Nephron (organoid): ENCODE measurements around the gene MX1.

Experiments
- H3K27ac Mint-ChIP-seq, 3 experiments: 2 replicates each; pipeline ENCODE4 v1.8.0; 2020; ENCODE audit warnings: mixed read lengths in 3 of 3, mild to moderate bottlenecking in 2 of 3, moderate library complexity in 1 of 3
- H3K27me3 Mint-ChIP-seq: 2 replicates; pipeline ENCODE4 v1.8.0; 2021; ENCODE audit warnings: low read depth, mild to moderate bottlenecking, moderate library complexity, mixed read lengths
- H3K36me3 Mint-ChIP-seq: 2 replicates; pipeline ENCODE4 v1.8.0; 2020; ENCODE audit warnings: low read depth, mixed read lengths
- H3K4me1 Mint-ChIP-seq: 2 replicates; pipeline ENCODE4 v1.8.0; 2020; ENCODE audit warnings: mixed read lengths
- H3K4me3 Mint-ChIP-seq, 3 experiments: 2 replicates each; pipeline ENCODE4 v1.8.0; 2020; ENCODE audit warnings: mild to moderate bottlenecking in 3 of 3, mixed read lengths in 3 of 3, moderate library complexity in 2 of 3
- H3K9me3 Mint-ChIP-seq: 2 replicates; pipeline ENCODE4 v1.8.0; 2020; ENCODE audit warnings: mixed read lengths
- TF ChIP-seq, protein P1 (sequence below), 3 experiments: fragments of 200-600 bp; sonication (generic); IDR thresholded peaks; one replicate each; pipeline ENCODE4 v1.5.0; 2021; ENCODE audit warnings: antibody characterized with exemption in 3 of 3; ENCODE audit not compliant: unreplicated experiment in 3 of 3

MX1 gene

GRCh38 chr21:41445465-41445862 is 19.4 kb downstream of the MX1 start:
- no peaks in the 10 kb centered on the region for H3K9me3 Mint-ChIP-seq
- TF ChIP-seq, protein P1, sequence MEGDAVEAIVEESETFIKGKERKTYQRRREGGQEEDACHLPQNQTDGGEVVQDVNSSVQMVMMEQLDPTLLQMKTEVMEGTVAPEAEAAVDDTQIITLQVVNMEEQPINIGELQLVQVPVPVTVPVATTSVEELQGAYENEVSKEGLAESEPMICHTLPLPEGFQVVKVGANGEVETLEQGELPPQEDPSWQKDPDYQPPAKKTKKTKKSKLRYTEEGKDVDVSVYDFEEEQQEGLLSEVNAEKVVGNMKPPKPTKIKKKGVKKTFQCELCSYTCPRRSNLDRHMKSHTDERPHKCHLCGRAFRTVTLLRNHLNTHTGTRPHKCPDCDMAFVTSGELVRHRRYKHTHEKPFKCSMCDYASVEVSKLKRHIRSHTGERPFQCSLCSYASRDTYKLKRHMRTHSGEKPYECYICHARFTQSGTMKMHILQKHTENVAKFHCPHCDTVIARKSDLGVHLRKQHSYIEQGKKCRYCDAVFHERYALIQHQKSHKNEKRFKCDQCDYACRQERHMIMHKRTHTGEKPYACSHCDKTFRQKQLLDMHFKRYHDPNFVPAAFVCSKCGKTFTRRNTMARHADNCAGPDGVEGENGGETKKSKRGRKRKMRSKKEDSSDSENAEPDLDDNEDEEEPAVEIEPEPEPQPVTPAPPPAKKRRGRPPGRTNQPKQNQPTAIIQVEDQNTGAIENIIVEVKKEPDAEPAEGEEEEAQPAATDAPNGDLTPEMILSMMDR (IDR thresholded peaks at IDR 0.05; ENCODE audit: unreplicated experiment in 3 of 3): no peak

GRCh38 chr21:41446586-41446985 is 20.5 kb downstream of the MX1 start:
- no peaks in the 10 kb centered on the region for H3K36me3 Mint-ChIP-seq
- TF ChIP-seq, protein P1 (IDR thresholded peaks at IDR 0.05; ENCODE audit: unreplicated experiment in 3 of 3): no peak
- H3K4me3 Mint-ChIP-seq: no peak overlapping the region
- no peaks in the 10 kb centered on the region for H3K9me3 Mint-ChIP-seq
- no peaks in the 10 kb centered on the region for H3K4me1 Mint-ChIP-seq
- H3K27me3 Mint-ChIP-seq: no peaks in the 10 kb centered on the region
- H3K27ac Mint-ChIP-seq: no peak overlapping the region

More at GRCh38 chr21:41445465-41445862, 19.4 kb downstream of the MX1 start:
- Mint-ChIP-seq H3K27me3 (no peaks in the 10 kb centered on the region), H3K4me3 (no peak overlapping the region), H3K4me1 (no peaks in the 10 kb centered on the region), H3K27ac (peak overlapping the region; percentile 60 to 81 (median 75)), H3K36me3 (no peaks in the 10 kb centered on the region)

GRCh38 chr21:41447356-41447755 is 21.3 kb downstream of the MX1 start:
- Mint-ChIP-seq H3K4me1 (no peaks in the 10 kb centered on the region), H3K4me3 (no peak overlapping the region), H3K27ac (no peak overlapping the region), H3K36me3 (no peaks in the 10 kb centered on the region), H3K9me3 (no peaks in the 10 kb centered on the region), H3K27me3 (no peaks in the 10 kb centered on the region)
- TF ChIP-seq, protein P1 (IDR thresholded peaks at IDR 0.05; ENCODE audit: unreplicated experiment in 3 of 3): no peak

DNA sequence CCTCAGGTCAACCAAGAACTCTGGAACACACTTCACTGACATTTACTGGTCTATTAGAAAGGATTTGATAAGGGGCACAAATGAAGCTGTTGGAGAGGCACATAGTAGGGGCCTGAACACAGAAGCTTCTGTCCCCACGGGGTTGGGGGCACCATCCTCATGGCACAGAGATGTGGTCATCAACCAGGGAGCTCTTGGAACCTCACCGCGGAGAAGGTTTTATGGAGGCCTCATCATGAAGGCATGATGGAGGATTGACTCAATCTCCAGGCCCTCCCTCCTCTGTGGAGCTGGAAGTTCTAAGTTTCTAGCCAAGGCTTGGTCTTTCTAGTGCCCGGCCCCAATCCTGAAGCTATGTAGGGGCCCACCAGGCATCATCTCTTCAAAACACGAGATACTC is 23.6 kb downstream of the MX1 start:
- TF ChIP-seq, protein P1 (IDR thresholded peaks at IDR 0.05; ENCODE audit: unreplicated experiment in 3 of 3): no peak
- H3K27me3 Mint-ChIP-seq: no peaks in the 10 kb centered on the region
- H3K4me3 Mint-ChIP-seq: no peak overlapping the region
- H3K36me3 Mint-ChIP-seq: no peaks in the 10 kb centered on the region
- H3K27ac Mint-ChIP-seq: no peak overlapping the region
- H3K4me1 Mint-ChIP-seq: no peaks in the 10 kb centered on the region
- no peaks in the 10 kb centered on the region for H3K9me3 Mint-ChIP-seq

DNA sequence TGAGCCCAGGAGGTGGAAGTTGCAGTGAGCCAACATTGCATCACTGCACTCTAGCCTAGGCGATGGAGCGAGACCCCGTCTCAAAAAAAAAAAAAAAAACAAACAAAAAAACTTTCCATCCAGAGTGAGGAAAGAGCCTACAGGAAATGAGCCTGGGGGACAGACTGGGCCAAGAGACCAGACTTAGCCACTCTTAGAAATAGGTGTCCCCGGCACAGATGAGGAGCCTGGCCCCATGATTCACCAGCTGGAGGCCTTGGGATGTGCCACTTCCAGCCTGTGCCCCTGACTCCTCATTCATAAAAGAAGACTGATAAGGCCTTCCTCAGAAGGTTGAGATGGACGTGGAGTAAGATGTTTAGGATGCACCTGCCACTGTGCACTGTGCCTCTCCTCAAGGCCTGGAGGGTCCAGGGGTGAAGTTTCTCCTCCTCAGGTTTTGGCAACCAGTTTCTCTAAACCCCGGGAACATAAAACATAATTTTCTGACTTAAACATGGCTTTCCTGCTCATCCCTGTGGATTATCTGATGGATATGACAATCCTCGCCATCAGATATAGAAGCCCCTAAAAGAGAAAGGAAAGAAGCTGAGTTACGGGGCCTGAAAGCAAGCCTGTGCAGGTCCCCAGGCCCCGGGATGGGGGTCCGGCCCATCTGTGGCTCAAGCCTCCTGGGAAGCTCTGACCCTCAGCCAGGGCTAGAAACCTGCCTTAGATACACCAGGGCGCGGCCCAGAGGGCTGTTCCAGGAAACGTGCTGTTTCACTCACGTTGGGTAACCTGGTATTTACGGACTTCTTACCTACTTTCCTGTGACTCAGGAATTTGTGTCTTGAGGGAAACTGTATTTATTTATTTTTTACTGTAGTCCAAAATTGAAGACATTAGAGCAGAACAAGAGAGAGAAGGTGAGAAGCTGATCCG is 26.0 kb downstream of the MX1 start:
- Mint-ChIP-seq H3K27me3 (no peaks in the 10 kb centered on the region), H3K9me3 (no peaks in the 10 kb centered on the region), H3K27ac (no peak overlapping the region), H3K36me3 (no peaks in the 10 kb centered on the region), H3K4me1 (no peaks in the 10 kb centered on the region), H3K4me3 (no peak overlapping the region)
- TF ChIP-seq, protein P1 (IDR thresholded peaks at IDR 0.05; ENCODE audit: unreplicated experiment in 3 of 3): no peak

- no peaks in the 10 kb centered on the region for H3K9me3 Mint-ChIP-seq
- H3K27me3 Mint-ChIP-seq: no peaks in the 10 kb centered on the region
- TF ChIP-seq, protein P1 (IDR thresholded peaks at IDR 0.05; ENCODE audit: unreplicated experiment in 3 of 3): no peak
- H3K4me3 Mint-ChIP-seq: no peak overlapping the region
- no peaks in the 10 kb centered on the region for H3K36me3 Mint-ChIP-seq
- no peak overlapping the region for H3K27ac Mint-ChIP-seq
- H3K4me1 Mint-ChIP-seq: no peaks in the 10 kb centered on the region
These were observed 27.2 kb downstream of the MX1 start for GRCh38 chr21:41453198-41453597.
